HG02588 (cell line): ENCODE results near the gene ZDHHC22.

ENCODE experiments used
- ATAC-seq: cut with Tn5 transposase; IDR thresholded peaks from one replicate; pipeline ENCODE4 v1.9.1; 2021; ENCODE audit warnings: mild to moderate bottlenecking, moderate library complexity; ENCODE audit not compliant: unreplicated experiment

Gene ZDHHC22

DNA sequence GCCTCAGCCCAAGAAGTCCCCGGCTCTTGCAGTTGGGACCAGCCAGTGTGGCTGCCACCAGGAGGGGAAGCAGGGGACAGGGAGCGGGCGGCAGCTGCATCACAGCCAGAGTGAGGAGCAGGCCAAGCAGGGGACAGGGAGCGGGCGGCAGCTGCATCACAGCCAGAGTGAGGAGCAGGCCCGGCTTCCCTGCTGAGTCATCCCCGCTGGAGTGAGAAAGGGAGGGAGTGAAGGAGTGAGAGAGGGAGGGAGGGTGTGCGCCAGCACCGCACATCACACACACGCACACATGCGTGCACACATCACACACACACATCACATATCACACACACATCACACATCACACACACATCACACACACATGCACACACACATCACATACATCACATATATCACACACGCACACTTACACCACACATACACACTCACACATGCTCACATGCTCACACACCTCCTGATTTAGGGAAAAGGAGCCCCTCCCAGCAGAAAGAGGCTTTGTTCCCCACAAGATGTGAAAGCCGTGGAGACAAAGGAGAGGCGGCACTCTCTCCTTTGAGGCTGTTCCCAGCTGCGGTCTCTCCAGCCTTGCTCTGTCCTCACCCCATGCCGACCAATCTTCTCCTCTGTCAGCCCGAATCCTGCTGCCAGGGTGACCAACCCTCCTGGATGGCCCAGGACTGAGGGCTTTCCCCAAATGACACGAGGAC lies 16.7 kb upstream of the ZDHHC22 start:
- ATAC-seq, result no peak

- no peak for ATAC-seq
These were observed 16.1 kb upstream of the ZDHHC22 start for GRCh38 chr14:77157740-77158139.

DNA sequence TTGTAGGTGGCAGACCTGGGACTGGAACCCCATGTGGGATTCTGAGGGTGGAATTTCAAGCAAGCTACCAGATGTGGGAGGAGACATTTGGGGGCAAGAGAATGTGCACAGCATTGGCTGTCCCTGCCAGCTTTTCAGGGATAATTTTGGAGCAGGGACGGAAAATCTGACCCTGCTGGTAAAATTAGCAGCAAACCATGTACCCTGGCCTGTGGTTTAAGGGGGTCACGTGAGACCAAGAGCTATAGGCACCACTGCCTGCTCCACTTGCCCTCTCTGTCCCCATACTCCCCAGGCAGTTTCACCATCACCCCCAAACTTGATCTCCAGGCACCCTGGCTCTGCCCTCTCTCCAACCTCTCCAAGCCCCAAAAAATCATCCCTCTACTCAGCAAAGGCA lies 13.5 kb upstream of the ZDHHC22 start:
- ATAC-seq, result no peak

GRCh38 chr14:77154421-77154820 lies 12.8 kb upstream of the ZDHHC22 start:
- no peak for ATAC-seq

GRCh38 chr14:77153802-77154201 lies 12.2 kb upstream of the ZDHHC22 start:
- ATAC-seq, result no peak

DNA sequence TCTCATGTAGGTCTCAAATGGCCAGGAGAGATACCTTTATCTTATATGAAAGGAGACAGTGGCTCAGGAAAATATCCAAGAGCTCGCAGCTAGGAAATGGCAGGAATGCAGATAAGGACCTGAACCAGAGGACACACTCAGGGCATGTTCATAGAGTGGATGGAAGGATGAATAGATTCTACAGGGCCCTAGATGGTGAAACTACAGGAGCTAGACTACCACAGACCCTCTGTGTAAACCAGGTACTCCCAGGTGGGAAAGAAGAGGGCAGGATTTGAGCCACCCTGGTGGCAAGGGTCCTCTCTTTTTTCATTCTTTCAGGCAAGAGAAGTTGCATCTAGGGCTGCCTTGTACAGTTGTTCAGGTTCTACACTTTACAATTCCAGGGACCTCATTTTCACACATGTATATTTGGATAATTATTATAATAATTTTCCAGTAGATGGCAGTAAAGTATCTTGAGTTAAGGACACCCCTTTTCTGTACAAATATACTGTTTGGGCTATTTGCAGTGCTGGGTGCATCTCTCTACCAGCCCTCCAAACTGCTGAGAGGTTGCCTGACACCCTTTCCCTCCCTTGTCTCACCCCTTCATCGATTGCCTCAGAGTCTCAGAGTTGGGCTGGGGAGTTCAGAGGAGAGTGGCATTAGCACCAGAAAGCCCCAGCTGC lies 10.5 kb upstream of the ZDHHC22 start:
- ATAC-seq, result no peak

DNA sequence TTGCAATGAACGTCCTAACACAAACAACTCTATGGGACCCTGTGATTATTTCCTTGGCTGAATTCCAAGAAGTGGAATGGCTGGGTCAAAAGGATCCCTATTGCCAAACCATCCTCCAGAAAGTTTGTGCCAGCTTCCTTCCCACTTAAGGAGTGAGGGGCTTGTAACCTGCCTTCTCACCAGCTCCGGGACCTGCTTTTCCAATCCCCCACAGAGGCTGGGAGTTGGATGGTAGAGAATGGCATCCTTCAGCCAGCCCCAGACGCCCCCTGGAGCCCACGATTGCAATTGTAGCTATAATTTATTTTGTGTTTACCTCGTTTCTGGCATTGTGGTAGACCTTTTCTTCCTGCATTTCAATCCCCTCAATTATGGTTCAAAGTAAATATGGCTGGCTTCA lies 9.7 kb upstream of the ZDHHC22 start:
- ATAC-seq, result no peak

- no peak for ATAC-seq
These were observed 7.1 kb upstream of the ZDHHC22 start for GRCh38 chr14:77148510-77149231.

DNA sequence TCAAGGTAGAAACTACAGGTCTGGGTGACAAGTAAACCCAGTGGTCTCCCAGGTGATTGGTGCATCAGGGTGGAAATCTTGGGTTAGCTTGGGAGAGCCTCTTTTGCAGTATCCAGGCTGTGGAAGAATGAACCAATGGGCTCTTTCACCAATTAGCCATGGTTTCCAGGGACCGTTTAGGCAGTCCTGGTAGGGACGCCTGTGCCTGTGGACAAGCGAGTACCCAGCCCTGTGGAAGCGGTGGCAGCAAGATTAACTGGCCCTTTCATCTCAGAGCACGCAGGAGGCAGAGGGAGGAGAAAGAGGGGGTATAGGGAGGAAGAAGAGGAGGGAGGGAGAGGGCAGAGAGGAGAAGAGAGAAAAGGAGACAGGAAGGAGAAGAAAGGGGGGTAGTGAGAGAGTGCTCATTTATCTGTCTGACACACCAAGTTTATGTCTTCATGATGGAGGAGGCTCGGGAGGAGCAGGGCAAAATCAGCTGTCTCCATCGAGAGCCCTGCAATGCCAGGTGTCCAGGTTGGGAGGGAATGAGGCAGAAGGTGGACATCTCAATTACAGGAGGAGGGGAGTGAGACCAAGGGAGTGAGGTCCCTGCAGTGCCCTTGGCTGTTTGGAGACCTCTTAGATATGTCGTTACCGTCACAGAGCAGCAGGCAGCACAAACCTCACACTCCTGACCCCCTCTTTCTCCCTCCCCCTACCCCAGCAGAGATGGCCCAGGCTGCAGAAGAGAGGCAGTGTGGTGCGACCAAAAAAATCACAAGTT lies 4.6 kb upstream of the ZDHHC22 start:
- ATAC-seq, result no peak

GRCh38 chr14:77144412-77145115 lies 3.0 kb upstream of the ZDHHC22 start:
- ATAC-seq, result no peak

GRCh38 chr14:77143071-77143470 lies 1.5 kb upstream of the ZDHHC22 start:
- ATAC-seq, result no peak

GRCh38 chr14:77142005-77142800 lies 612 bp upstream of the ZDHHC22 start:
- no peak for ATAC-seq

DNA sequence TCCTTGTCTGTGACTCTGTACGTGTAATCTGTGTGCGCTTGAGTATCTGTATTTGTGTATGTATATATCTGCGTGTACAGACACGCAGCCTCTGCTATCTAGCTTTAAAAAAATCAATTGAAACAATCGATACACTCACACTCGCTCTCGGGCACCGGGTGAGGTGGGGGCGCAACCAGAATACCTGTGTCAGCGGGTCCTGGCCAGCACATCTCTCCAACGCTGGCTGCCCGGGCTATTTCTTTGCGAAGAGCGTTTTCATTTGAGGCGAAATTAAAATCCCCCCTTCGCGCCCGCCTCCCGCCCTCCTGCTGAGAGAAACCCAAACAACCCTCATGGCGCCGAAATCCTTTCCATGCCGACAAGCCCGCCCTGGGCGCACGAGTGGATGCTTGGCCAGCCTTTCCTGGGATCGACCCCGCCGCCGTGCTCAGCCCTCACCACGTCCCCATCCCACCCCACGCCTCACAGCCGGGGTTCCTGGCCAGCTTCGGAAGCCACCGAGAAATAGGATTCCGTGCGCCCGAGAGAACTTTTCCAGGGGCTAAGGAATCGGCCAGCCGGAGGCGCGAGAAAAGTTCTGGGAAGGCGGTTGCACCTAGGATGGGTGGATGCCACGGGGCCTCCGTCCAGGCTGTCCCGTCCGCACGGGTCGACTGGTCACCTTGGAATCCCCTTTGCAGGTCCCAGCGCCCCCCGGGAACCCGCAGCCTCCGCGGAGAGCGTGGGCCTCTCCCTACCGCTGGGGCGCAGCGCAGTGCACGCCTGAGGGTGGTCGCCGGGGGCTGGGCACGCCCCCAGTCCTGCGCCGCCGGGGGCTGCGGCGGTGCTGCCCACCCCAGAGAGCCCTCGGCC lies 1.0 kb downstream of the ZDHHC22 start:
- no peak for ATAC-seq

GRCh38 chr14:77139540-77140358 lies 1.8 kb downstream of the ZDHHC22 start:
- ATAC-seq, result no peak

- ATAC-seq, result no peak
These were observed 2.6 kb downstream of the ZDHHC22 start for GRCh38 chr14:77139022-77139421.

- no peak for ATAC-seq
These were observed 7.8 kb downstream of the ZDHHC22 start for GRCh38 chr14:77133720-77134338.

DNA sequence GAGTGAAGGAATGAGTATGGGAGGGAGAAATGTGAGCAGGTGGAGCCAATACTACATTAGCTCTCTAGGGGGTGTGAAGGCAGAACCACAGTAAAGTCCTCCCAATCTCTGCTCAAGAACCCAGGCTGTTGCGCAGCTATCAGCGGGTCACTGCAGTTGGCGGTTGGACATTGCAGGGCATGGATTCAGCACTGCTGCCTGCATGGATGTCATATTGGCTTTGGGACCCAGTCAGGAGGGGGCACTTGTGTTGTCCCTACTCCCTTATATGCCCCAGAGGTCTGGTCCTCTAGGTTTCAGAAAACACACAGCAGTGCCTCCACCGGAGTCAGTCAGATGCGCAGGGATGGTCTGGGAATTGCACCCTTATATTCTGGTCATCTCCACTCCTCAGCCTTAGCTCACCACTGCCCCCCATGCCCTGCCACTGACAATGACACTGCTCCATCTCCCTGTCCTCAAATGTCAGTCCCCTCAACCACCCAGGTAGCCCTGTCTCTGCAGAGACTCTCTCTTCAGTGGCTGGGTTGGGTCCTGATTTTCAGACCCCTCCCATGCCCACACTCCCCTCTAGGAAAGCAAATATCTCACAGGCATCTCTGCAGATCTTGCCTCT lies 9.6 kb downstream of the ZDHHC22 start:
- ATAC-seq, result no peak
